ENCODE data around the gene VRK3.

- TF ChIP-seq CTCF (IDR thresholded peaks at IDR 0.05) (no peak), POLR2AphosphoS5 (IDR thresholded peaks at IDR 0.05) (no peak), POLR2A (IDR thresholded peaks at IDR 0.05) (no peak)
These were observed 92.4 kb downstream of the VRK3 start for GRCh38 chr19:49932731-49933131.
